H54 (cell line): Measurements from ENCODE around the gene CCDC40.

Experiments used
- DNase-seq: peaks from one replicate; pipeline ENCODE4 v3.0.0; 2011; ENCODE audit warnings: low spot score, mixed read lengths; ENCODE audit not compliant: insufficient read length
- FAIRE-seq: peaks from 3 replicates; lab custom pipeline; 2011; peaks lifted over from hg19 to GRCh38; lab: Jason Lieb, UNC
- POLR2A ChIP-seq: IDR thresholded peaks from 2 replicates; pipeline ENCODE4 v1.6.1; 2011; ENCODE audit warnings: low read depth, mild to moderate bottlenecking, low read length

The CCDC40 gene

DNA sequence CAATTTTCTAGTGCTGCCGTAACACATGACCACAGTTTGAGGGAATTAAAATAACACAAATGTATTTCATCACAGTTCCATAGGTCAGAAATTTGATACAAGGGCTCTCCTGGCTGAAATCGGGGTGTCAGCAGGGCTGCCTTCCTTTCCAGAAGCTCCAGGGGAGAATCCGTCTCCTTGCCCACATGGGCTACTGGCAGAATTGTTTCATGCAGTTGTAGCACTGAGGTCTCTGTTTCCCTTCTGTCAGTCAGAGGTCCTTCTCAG lies 89.9 kb downstream of the CCDC40 start:
- FAIRE-seq (no peak), DNase-seq (no peak)
- TF ChIP-seq POLR2A, result no peak

DNA sequence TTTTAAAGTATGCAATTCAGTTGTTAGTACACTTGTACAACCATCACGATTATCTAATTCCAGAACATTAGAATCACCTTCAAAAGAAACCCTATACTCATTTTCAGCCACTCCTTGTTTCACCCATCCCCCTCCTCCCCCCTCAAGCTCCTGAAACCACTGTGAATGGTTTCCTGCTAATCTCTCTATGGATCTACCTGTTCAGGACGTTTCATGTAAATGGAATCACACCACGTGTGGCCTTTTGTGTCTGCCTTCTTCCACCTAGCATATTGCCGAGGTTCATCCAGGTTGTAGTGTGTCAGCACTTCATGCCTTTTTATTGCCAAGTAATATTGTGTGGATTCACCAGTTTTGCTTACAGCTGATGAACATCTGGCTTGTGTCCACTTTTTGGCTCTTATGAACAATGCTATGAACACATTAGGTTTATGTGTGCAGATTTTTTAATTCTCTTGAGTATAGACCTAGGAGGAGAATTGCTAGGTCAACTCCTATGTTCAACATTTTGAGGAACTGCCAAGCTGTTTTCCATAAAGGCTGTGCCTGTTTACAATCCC lies 92.6 kb downstream of the CCDC40 start:
- no peak for TF ChIP-seq POLR2A
- FAIRE-seq, result no peak
- DNase-seq, result no peak

DNA sequence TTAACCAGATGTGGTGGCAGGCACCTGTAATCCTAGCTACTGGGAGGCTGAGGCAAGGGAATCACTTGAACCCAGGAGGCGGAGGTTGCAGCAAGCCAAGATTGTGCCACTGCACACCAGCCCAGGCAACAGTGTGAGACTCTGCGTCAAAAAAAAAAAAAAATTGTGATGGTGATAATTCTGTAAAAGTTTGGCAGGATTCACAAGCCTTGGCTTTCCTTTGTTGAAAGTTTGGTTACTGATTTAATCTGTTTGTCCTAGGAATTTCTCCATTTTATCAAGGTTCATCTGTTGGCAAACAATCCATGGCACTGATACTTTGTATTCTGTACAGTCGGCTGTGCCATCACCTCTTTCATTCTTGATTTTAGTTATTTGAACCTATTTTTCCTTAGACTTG lies 94.5 kb downstream of the CCDC40 start:
- no peak for TF ChIP-seq POLR2A
- FAIRE-seq (no peak), DNase-seq (no peak)

DNA sequence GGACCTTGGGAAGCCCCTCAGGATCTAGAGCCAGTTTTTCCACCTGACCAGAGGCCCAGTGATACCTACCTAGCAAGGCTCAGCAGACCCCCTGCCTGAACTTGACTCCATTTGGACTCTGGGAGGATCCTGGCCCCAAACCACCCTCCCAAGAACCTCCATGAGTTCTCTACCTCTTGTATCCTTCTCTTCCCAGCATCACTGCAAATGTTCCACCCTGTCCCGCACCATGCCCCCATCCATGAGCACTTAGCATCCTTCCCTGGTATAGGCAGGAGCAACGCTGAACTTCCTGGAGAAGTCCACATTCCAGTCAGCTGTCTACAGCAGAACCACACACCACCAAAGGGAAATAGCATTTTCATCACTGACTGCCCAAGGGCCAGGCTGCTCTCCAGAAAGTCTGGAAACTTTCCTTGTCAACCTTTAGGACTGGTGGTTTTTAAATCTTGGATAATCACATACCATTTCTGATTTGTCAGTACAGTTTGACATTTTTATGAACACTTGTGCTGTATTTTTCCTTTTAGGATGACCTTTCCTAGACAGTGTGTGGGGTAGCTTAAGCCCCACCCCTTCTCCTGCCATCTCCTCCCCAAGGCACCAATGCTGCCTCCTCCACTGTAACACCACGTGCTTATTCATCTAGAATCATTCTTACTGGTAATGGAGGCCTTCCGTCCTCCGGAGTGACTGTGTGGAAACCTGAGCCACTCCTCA lies 96.6 kb downstream of the CCDC40 start:
- FAIRE-seq, result no peak
- DNase-seq, result no peak
- no peak for TF ChIP-seq POLR2A

DNA sequence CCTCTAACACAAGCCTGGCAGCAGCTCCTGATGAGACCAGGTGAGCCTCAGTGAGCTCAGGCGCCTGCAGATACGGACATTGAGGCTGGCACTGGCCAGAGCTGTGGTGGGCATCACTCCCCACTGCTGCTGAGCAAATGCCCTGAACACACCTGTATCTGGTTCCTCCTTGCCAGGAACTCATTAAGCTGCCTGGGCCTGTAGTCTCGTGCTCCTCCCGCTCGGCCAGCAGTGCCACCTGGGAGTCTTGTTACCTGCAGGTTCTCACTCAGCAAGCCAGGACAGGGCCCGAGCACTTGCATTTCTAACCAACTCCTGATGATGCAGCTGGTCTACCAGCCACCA lies 97.2 kb downstream of the CCDC40 start:
- DNase-seq, result no peak
- TF ChIP-seq POLR2A, result no peak
- no peak for FAIRE-seq

DNA sequence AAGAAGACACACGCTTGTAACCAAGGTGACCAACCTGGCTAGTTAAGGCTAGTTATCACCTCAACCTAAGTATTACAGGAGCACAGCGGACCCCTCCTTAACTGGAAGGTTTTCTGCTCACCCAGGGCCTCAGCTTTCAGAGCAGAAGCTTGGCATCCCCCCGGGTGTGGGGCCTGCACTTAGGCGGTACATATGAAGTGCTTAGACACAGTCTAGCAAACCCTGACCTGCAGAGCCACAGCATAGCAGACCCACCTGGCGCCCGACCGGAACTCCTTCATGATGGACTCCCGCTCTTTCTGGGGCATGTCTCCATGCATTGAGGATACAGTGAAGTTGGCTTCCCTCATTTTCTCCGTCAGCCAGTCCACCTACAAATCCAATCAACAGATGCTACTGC lies 100.7 kb downstream of the CCDC40 start:
- no peak for TF ChIP-seq POLR2A
- FAIRE-seq, result no peak
- no peak for DNase-seq

DNA sequence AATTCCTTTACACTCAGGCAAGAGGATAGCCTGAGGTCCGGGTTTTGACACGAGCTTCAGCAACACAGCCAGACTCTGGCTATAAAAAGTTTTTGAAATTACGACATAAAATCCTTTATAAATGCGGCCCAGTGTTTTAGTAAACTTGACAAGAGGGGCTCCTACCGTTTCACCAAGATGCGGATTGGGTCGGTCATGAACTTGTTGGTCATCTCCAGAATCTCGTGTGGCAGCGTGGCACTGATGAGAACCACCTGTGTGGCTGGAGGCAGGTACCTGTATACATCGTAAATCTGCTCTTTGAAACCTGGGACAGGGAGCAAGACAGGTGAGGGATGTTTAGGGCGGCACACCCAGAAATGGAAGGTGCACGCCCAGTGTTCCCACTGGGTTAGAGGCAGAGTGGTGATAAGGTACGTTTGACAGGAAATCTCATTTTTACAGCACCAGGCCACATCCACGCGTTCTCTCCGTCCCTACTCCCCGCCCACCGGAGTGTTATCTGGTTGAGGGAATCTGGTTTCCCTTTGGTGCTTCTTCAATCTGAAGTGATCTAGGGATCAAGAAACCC lies 102.5 kb downstream of the CCDC40 start:
- DNase-seq, result no peak
- FAIRE-seq, result no peak
- no peak for TF ChIP-seq POLR2A

DNA sequence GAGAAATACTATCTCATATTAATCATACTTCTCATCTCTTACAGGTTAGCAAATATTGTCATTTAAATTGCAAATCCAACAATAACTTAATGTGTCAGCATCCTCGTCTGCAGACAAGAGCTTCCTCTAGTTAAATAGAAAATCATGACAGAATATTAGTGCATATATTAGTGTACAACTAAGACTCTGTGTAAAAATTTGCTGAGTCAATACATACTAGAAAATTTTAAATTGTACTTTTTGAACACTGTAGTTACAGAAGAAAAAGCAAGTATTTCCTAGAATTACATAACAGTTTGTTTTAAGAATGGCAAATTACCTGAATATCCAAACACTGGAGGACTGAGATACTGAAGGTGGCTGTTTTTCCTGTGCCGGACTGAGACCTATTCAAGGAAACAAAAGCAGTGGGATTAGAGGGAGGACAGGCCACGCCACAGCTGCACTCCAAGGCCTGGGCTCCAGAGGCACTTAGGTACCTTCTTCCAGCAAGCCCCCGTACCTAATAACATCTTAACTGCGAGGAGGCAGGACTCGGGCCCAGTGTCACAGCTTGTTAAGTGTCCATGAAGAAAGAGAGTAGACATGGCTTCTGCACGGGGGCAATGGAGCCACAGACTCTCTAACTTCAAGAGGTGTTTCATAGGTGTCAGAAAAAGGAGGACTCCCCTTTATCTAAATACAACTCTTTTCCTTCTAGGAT lies 105.2 kb downstream of the CCDC40 start:
- no peak for TF ChIP-seq POLR2A
- FAIRE-seq (no peak), DNase-seq (no peak)

DNA sequence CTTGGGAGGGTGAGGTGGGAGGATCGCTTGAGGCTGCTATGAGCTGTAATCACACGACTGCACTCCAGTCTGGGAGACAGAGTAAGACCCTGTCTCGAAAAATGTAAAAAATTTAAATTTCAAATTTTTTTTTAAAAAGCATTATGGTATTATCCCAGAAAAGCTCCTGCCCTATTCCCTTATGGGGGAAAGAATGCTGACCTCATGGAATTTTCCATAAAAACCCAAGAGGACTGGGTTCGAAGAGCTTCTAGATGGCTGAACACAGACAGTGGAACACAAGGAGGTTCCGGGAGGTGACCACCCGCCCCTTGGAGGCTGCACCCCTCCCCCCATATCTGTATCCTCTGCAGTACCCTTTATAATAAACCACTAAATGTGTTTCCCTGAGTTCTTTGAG lies 106.5 kb downstream of the CCDC40 start:
- DNase-seq (no peak), FAIRE-seq (no peak)
- TF ChIP-seq POLR2A, result no peak

DNA sequence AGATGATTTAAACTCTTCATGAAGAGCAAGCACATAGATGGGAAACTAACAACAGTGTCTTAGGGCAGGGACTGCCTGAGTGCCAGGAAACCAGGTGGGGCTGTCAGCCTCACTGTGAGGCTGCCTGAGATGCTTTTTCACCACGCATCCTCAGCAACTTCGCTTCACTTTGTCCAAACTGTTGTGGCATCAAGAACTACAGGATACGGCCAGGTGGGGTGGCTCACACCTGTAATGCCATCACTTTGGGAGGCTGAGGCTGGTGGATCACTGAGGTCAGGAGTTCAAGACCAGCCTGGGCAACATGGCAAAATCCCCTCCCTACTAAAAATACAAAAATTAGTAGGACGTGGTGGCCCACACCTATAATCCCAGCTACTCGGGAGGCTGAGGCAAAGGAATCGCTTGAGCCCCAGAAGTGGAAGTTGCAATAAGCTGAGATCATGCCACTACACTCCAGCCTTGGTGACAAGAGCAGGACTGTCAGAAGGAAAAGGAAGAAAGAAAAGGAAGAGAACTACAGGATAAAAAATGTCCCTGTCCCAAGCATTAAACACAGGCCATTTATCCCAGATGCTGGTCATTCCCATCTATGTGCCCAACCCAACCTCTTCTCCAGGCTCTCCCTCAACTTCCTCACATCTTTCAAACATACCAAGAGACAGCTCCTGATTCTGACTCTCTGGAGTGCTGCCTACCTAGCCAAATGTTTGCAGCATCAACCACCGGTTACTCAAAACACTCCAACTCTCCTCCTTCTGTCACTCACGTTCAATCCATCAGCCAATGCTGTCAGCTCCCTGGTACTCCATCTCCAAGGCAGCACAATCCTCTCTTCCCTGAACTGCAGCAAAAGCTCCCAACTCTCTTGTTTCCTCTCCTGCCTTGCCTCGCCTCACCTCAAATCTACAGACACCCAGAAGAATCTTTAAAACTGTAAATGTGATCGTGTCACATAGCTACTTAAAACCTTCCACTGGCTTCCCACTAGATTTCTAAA lies 108.9 kb downstream of the CCDC40 start:
- no peak for FAIRE-seq
- no peak for DNase-seq

DNA sequence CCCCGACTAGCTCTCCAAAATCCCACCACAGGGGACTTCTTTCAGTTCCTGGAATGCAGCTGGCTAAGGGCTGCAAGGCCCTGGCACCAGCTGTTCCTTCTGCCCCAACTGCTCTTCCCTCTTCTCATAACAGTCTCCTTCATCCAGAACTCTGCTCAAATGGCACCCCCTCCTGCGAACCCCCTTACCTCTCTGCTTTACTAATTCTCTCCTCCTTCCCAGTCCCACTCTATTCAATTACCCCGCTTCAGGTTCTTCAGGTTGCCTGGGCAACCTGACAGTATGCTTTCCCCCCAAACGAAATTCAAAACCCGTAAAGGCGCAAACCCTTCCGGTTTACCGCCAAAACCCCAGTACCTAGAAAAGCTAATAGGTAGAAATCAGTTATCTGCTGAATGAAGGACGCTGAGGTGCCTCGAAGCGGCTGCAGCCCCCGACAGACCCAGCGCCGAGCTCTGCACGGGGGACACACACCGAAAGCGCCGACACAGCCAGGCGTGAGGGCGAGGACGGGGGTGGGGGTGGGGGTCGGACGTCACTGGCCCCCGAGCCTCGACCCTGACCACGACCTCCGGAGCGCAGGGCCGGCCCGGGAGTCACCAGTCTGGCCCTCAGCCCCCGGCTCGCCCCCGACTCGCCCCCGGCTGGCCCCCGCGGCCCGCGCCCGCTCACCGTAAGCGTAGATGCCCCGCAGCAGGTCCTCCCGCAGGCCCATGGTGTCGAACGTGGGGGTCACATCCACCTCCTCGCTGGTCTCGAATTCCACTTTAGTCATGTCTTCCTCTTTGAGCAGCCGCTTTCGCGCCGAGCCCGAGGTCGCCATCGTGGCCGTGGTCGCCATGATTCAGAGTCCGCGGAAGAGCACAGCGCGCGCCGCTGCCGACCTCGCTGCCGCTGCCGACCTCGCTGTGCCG lies 109.9 kb downstream of the CCDC40 start:
- TF ChIP-seq POLR2A, result peak; percentile 97; the same call in 1 of the 2 replicates
- no peak for FAIRE-seq
- no peak for DNase-seq

More for the DNA sequence above, 108.9 kb downstream of the CCDC40 start:
- no peak for TF ChIP-seq POLR2A

DNA sequence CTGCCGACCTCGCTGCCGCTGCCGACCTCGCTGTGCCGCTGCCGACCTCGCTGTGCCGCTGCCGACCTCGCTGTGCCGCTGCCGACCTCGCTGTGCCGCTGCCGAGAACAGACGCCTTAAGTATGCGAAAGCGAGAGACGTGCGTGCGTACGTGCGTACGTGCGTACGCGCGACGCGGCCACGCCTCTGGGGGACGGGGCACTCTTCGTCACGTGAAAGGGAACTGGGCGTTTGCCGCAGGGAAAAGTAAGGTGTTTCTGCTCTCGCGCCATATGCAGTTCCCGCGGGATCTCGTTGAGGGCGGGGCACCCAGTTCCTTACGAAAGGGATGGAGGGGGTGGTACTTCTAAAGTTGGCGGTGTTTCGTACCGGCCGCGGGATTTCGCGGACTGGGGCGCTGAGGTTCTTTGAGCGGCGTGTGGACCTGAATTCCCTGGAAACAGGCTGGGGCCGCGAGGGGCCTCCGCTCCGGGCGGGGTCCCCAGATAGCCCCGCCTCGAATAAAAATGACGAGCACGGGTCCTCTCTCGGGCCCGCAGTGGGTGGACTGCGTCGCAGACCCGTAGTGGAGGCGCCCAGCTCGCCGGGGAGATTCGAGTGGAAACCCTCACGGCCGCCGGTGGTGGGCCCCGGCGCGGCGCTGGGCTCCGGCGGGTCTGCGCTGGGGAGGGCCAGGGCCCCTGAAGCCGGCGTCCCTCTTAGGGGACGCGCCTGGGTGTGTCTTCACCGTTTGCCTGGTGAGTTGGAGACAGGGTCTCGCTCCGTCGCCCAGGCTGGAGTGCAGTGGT lies 110.8 kb downstream of the CCDC40 start, which contains the start of gene EIF4A3:
Gene EIF4A3, minus strand, starts transcription at position 94 of the 788 bp plus-strand sequence. CDS start 167 bp downstream, outside the sequence.
- no peak; the same call in 1 of the 2 replicates for TF ChIP-seq POLR2A
- FAIRE-seq, result no peak
- DNase-seq, result peak; percentile 94
